ENCODE data around the gene LILRB5.
"Not testable (repeated sequence)": the region's sequence is repeated elsewhere in the genome, so short reads cannot be mapped to it uniquely, and the experiment has no call there.

The LILRB5 gene

DNA sequence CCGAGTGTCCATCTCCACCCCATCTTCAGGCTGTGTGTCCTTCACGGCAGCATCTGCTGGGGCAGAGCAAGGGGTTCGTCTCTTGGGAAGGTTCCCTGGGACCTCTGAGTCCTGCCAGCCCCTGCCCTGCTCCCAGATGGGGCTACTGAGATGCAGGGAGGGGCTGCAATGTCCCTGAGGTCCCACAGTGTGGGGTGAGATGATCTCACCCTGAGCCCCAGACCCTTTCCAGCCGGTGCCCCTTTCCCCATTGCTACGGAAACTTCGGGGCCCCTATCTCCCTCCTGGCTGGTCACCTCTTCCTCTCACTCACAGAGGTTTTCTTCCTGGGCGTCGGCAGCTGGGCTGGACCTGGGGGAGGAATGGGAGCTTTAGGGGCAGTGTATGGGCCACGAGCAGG lies 18.9 kb upstream of the LILRB5 start:
- Histone ChIP-seq H3K4me1 (no peaks in the 10 kb centered on the region), H3K4me3 (no peak overlapping the region), H3K27ac (no peak overlapping the region), H3K9me3 (no peaks in the 10 kb centered on the region), H3K27me3 (peaks cover 0 to 18% of the 10 kb centered on the region in 2 donors), H3K36me3 (no peaks in the 10 kb centered on the region)
- DNase-seq = no peak
- TF ChIP-seq, protein P1, sequence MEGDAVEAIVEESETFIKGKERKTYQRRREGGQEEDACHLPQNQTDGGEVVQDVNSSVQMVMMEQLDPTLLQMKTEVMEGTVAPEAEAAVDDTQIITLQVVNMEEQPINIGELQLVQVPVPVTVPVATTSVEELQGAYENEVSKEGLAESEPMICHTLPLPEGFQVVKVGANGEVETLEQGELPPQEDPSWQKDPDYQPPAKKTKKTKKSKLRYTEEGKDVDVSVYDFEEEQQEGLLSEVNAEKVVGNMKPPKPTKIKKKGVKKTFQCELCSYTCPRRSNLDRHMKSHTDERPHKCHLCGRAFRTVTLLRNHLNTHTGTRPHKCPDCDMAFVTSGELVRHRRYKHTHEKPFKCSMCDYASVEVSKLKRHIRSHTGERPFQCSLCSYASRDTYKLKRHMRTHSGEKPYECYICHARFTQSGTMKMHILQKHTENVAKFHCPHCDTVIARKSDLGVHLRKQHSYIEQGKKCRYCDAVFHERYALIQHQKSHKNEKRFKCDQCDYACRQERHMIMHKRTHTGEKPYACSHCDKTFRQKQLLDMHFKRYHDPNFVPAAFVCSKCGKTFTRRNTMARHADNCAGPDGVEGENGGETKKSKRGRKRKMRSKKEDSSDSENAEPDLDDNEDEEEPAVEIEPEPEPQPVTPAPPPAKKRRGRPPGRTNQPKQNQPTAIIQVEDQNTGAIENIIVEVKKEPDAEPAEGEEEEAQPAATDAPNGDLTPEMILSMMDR (IDR thresholded peaks at IDR 0.05) = no peak
- intact Hi-C loops (cut with DNase I; ENCODE audit: low total_unique reads) = no loop called here

DNA sequence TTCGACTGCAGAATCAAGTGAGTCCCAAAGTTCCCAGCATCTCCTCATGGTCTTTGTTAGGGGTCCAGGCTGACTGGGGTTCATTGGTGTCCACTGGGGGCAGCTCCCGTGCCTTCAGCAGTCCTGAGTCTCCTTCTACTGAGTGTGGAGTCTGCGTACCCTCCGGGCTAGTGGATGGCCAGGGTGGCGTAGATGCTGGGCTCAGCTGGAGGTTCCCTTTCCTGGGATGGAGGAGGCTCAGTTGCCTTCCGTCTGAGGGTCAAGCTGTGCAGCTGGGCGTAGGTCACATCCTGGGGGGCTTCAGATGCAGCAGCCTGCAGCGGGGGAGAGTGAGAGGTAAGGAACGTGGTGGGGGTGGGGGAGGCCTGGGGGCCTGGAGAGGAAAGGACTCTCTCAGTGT lies 17.4 kb upstream of the LILRB5 start:
- DNase-seq; H3K36me3 ChIP-seq; H3K27ac ChIP-seq; H3K4me3 ChIP-seq; H3K9me3 ChIP-seq; intact Hi-C loops (cut with DNase I; ENCODE audit: low total_unique reads); H3K4me1 ChIP-seq: not testable (repeated sequence)
- H3K27me3 ChIP-seq = peaks cover 0 to 12% of the 10 kb centered on the region in 2 donors

- peaks cover 0 to 12% of the 10 kb centered on the region in 2 donors for H3K27me3 ChIP-seq
- TF ChIP-seq, protein P1 (IDR thresholded peaks at IDR 0.05) = no peak
- H3K9me3 ChIP-seq = no peaks in the 10 kb centered on the region
- DNase-seq = no peak
- H3K4me3 ChIP-seq = no peak overlapping the region
- intact Hi-C loops (cut with DNase I; ENCODE audit: low total_unique reads) = no loop called here
- H3K27ac ChIP-seq = no peak overlapping the region
- H3K4me1 ChIP-seq = no peaks in the 10 kb centered on the region
- no peaks in the 10 kb centered on the region for H3K36me3 ChIP-seq
These were observed 16.7 kb upstream of the LILRB5 start for GRCh38 chr19:54273821-54274220.

DNA sequence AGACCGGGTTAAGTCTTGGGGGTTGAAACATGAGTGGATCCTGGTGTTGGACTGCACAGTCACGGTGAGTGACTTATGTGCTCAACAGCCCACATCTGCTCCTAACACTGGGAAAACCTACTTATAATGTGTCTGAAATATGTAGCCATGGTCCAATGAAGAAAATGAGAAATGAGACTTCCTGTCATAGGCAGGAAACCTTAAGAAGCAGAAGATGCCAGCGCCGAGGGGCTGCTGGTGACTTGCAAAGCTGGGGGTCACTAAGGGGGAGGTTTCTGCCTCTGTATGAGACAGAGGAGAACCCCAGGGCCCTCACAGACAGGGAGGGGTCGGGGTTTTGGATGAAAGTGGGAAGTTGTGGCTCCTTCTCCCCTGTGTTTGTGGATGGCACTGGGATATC lies 15.1 kb upstream of the LILRB5 start:
- H3K9me3 ChIP-seq; intact Hi-C loops (cut with DNase I; ENCODE audit: low total_unique reads); H3K27me3 ChIP-seq; H3K4me3 ChIP-seq; DNase-seq; H3K4me1 ChIP-seq; H3K27ac ChIP-seq; H3K36me3 ChIP-seq: not testable (repeated sequence)

DNA sequence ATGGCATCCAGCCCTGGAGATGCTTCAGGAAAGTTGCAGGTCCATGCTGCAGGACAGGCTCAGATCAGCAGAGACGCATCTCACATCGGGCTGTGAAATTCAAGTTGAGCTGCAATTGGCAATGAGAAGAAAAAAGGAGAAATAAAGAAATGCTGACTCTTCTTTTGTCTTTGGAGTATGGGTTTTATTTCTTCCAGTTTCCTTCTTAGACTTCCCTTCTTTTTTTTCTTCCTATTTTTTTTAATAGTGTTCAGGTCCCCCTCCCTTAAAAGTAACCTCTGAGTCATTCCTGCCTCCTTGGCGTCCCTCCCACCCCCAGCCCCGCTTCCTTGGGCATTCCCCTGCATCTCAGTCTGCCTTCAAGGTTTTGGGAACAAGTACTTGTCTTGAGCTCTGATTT lies 14.5 kb upstream of the LILRB5 start:
- H3K27ac ChIP-seq; H3K4me1 ChIP-seq; DNase-seq; H3K36me3 ChIP-seq; intact Hi-C loops (cut with DNase I; ENCODE audit: low total_unique reads); H3K9me3 ChIP-seq; H3K4me3 ChIP-seq; H3K27me3 ChIP-seq: not testable (repeated sequence)

- H3K27ac ChIP-seq = no peak overlapping the region
- H3K9me3 ChIP-seq = no peaks in the 10 kb centered on the region
- DNase-seq = peak in 1 of 2 donors; percentile 60
These were observed 14.0 kb upstream of the LILRB5 start for GRCh38 chr19:54271106-54271505.

GRCh38 chr19:54268936-54269335 lies 11.9 kb upstream of the LILRB5 start:
- H3K36me3 ChIP-seq = no peaks in the 10 kb centered on the region
- TF ChIP-seq, protein P1 (IDR thresholded peaks at IDR 0.05) = no peak
- H3K4me3 ChIP-seq = no peak overlapping the region
- no peaks in the 10 kb centered on the region for H3K4me1 ChIP-seq
- DNase-seq = no peak
- H3K27me3 ChIP-seq = no peaks in the 10 kb centered on the region
- intact Hi-C loops (cut with DNase I; ENCODE audit: low total_unique reads) = no loop called here
- no peak overlapping the region for H3K27ac ChIP-seq
- H3K9me3 ChIP-seq = no peaks in the 10 kb centered on the region

More at GRCh38 chr19:54271106-54271505, 14.0 kb upstream of the LILRB5 start:
- TF ChIP-seq, protein P1 (IDR thresholded peaks at IDR 0.05) = no peak
- intact Hi-C loops (cut with DNase I; ENCODE audit: low total_unique reads) = no loop called here
- H3K36me3 ChIP-seq = no peaks in the 10 kb centered on the region
- no peak overlapping the region for H3K4me3 ChIP-seq
- no peaks in the 10 kb centered on the region for H3K27me3 ChIP-seq
- no peaks in the 10 kb centered on the region for H3K4me1 ChIP-seq

Measured in tibial artery (tissue), 4 donors.